Suprapubic skin (tissue), 3 donors: ENCODE data around the gene ASNSD1.

Source experiments
- CTCF ChIP-seq, 2 donors: fragments of 200-600 bp in 1 of 2; fragments of 450-650 bp in 1 of 2; sonication (generic) in 1 of 2; IDR thresholded peaks; one replicate each; pipeline ENCODE4 v1.5.1; 2016 to 2019; ENCODE audit warnings: antibody characterized with exemption in 2 of 2, mild to moderate bottlenecking in 1 of 2, moderate library complexity in 1 of 2
- POLR2A ChIP-seq, 2 donors: fragments of 450-650 bp; IDR thresholded peaks; one replicate each; pipeline ENCODE4 v1.6.1; 2017; ENCODE audit warnings: antibody characterized with exemption in 2 of 2, mild to moderate bottlenecking in 2 of 2, moderate library complexity in 2 of 2

- no peak for TF ChIP-seq CTCF (IDR thresholded peaks at IDR 0.05)
- no peak for TF ChIP-seq POLR2A (IDR thresholded peaks at IDR 0.05)
Measured at GRCh38 chr2:189621781-189622180, 39.5 kb upstream of the ASNSD1 start.
